Heart right ventricle (tissue), 16 donors: ENCODE measurements around the gene CD163. TPM values are rescaled to one million over a fixed set of nuclear protein-coding genes. Genes with fewer than 3 reads are reported as not detected.

Experiments used
- ATAC-seq, 8 donors: fragments of 200-7000 bp; cut with Tn5 transposase; one replicate each; pipeline ENCODE4 v1.9.1; 2020; ENCODE audit warnings: mild to moderate bottlenecking in 8 of 8, moderate library complexity in 8 of 8, moderate number of reproducible peaks in 1 of 8
- DNase-seq, 2 donors: peaks; one replicate each; pipeline ENCODE4 v3.0.0-alpha.2; 2020
- H3K27ac ChIP-seq, 10 donors: fragments of 200-600 bp; sonication (generic) in 2 of 10; one replicate each; pipeline versions ENCODE4 v1.5.0 to v1.8.0; 2020 to 2022; ENCODE audit warnings: mild to moderate bottlenecking in 3 of 10
- H3K27me3 ChIP-seq, 7 donors: fragments of 200-600 bp; one replicate each; pipeline ENCODE4 v1.8.0; 2021 to 2022; ENCODE audit warnings: mild to moderate bottlenecking in 2 of 7
- H3K36me3 ChIP-seq, 9 donors: fragments of 200-600 bp; sonication (generic) in 1 of 9; one replicate each; pipeline versions ENCODE4 v1.5.0 to v1.8.0; 2020 to 2022; ENCODE audit warnings: mild to moderate bottlenecking in 2 of 9
- H3K4me1 ChIP-seq, 9 donors: fragments of 200-600 bp; sonication (generic) in 1 of 9; one replicate each; pipeline versions ENCODE4 v1.5.0 to v1.8.0; 2020 to 2022; ENCODE audit warnings: mild to moderate bottlenecking in 4 of 9
- H3K4me3 ChIP-seq, 10 donors: fragments of 200-600 bp; sonication (generic) in 2 of 10; one replicate each; pipeline versions ENCODE4 v1.5.0 to v1.8.0; 2020 to 2022; ENCODE audit warnings: mild to moderate bottlenecking in 7 of 10, moderate library complexity in 2 of 10
- H3K9me3 ChIP-seq, 11 donors: fragments of 200-600 bp in 10 of 11; sonication (generic) in 2 of 11; one replicate each; pipeline versions ENCODE4 v1.5.0 to v1.8.0; 2013 to 2022; ENCODE audit warnings: mild to moderate bottlenecking in 2 of 11, control low read depth in 1 of 11, moderate library complexity in 1 of 11
- CTCF ChIP-seq, 9 donors: fragments of 200-600 bp; sonication (generic) in 2 of 9; IDR thresholded peaks; one replicate each; pipeline versions ENCODE4 v1.5.0 to v1.8.0; 2021 to 2022; ENCODE audit warnings: antibody characterized with exemption in 9 of 9, mild to moderate bottlenecking in 5 of 9, moderate library complexity in 1 of 9
- WGBS, 2 donors: extraction: QIAGEN DNeasy Blood & Tissue Kit; methylation state at CpG; one replicate each; pipeline ENCODE4 v1.1.7; 2013; ENCODE audit warnings: inconsistent platforms in 1 of 2; 5-methylcytosine and 5-hydroxymethylcytosine counted together
- intact Hi-C, 10 donors: fragments of 100-400 bp; cut with DNase I; formaldehyde crosslinking; loops; one replicate each; pipeline versions ENCODE4 v1.11.1 to v1.14.2; 2022
- long read RNA-seq, 3 donors: library from polyadenylated mRNA; unstranded; transcript quantifications; one replicate each; pipeline ENCODE4 v2.0.0, GENCODE V29; 2020 to 2021
- polyA plus RNA-seq, 2 donors: library from polyadenylated mRNA; stranded (reverse); fragments of 200-250 nt; gene quantifications; one replicate each; pipeline ENCODE4 v1.2.3, GENCODE V29; 2013
- total RNA-seq, 10 donors: library from RNA; stranded (reverse); fragmentation: NEBNext Ultra II Directional in 3 of 10; extraction: Animal tissue kit (Norgen Biotek cat#: 25700) in 3 of 10; gene quantifications; one replicate each; pipeline versions ENCODE4 v1.2.1 to v1.2.4, GENCODE V29; 2021 to 2023
- donor health status: Arrhythmogenic right ventricular cardiomyopathy.
- donor health status: ischemic (EF 13 %, LVEDD 7.1; RV severe dilation, severe dysfunction).
- donor health status: healthy with polysubstance abuse.
- donor health status: DM: no; HTN: yes; CAD: no.
- donor health status: DM: no; HTN: no; CAD: no.
- donor health status: ischemic (EF 25% LVEDD 6.9; RV normal size, moderate dysfunction).
- donor health status: ischemic (EF 25% LVEDD 5.7; RV mildly dilated, moderate dysfunction).
- donor health status: healthy.
- donor health status: DM: yes; HTN: yes; CAD: no.
- donor health status: Ischemic cardiomyopathy.
- donor health status: ischemic (EF 35%, LVEDD 5.7; RV mildly dilated, moderate dysfunction).
- donor health status: nonischemic (EF 11% LVEDD 7.7; RV severe dilation, severe dysfunction).
- donor health status: DM: yes; HTN: yes; CAD: no.
- donor health status: PGD.
- donor health status: ischemic (EF 29% LVEDD 5.4; RV normal size, mild dysfunction).
- donor health status: nonischemic (EF 23%, LVEDD 6.1; RV moderate dilation, normal function).

CD163 gene
- 100 to 1,000 TPM in 2 of 10 donors, 10 to 100 TPM in 3, 1 to 10 TPM in 5; 4.5 to 184 (median 11.6) TPM for total RNA-seq
- polyA plus RNA-seq, result 10 to 100 TPM; 36.7 to 77.0 TPM
- long read RNA-seq, donor 1, full-length matches to known transcripts, result 21 of 40 reads
- long read RNA-seq, donor 1, partial matches to known transcripts, result 14 of 40 reads
- long read RNA-seq, donor 1, other reads (novel, unspliced or antisense), result 5 of 40 reads
- long read RNA-seq, donor 2, full-length matches to known transcripts, result 12 of 20 reads
- long read RNA-seq, donor 2, partial matches to known transcripts, result 6 of 20 reads
- long read RNA-seq, donor 2, other reads (novel, unspliced or antisense), result 2 of 20 reads
- long read RNA-seq, donor 3, full-length matches to known transcripts, result 7 of 21 reads
- long read RNA-seq, donor 3, partial matches to known transcripts, result 10 of 21 reads
- long read RNA-seq, donor 3, other reads (novel, unspliced or antisense), result 4 of 21 reads

- ATAC-seq (peak in 3 of 8 donors; percentile 37 to 52 (median 46)), DNase-seq (no peak)
- peaks cover 0 to 6% (median 0%) of the 10 kb centered on the region in 9 donors for H3K4me1 ChIP-seq
- no peak for TF ChIP-seq CTCF (IDR thresholded peaks at IDR 0.05)
- peak within 1 kb of the TSS in 3 of 10 donors; percentile 20 to 80 (median 22) for H3K27ac ChIP-seq
- peak within 1 kb of the TSS in 7 of 10 donors; percentile 6 to 46 (median 24) for H3K4me3 ChIP-seq
- intact Hi-C loops, result no loop called here
- H3K27me3 ChIP-seq, result no peaks in the 10 kb centered on the region
- peaks cover 0 to 5% (median 0%) of the 10 kb centered on the region in 9 donors for H3K36me3 ChIP-seq
- H3K9me3 ChIP-seq, result peaks cover 0 to 7% (median 0%) of the 10 kb centered on the region in 11 donors
- 64 to 66% methylated on average over 2 of the region's 2 CpGs for WGBS, 2 donors
These were observed at the start of gene CD163 for GRCh38 chr12:7503686-7504415. TSS of gene CD163 (minus strand) at chr12:7503777. CDS start at chr12:7503690, 87 bp downstream.

- intact Hi-C loops, result no loop called here
- H3K4me3 ChIP-seq, result no peak overlapping the region
- peak in 7 of 8 donors; percentile 41 to 72 (median 66) for ATAC-seq
- DNase-seq, result no peak
- peaks cover 0 to 29% (median 0%) of the 10 kb centered on the region in 9 donors for H3K4me1 ChIP-seq
- no peaks in the 10 kb centered on the region for H3K36me3 ChIP-seq
- H3K9me3 ChIP-seq, result peaks cover 0 to 7% (median 0%) of the 10 kb centered on the region in 11 donors
- no peak for TF ChIP-seq CTCF (IDR thresholded peaks at IDR 0.05)
- peak overlapping the region in 2 of 10 donors; percentile 15 to 84 for H3K27ac ChIP-seq
- H3K27me3 ChIP-seq, result peaks cover 0 to 6% (median 0%) of the 10 kb centered on the region in 7 donors
These were observed 39.2 kb upstream of the CD163 start for GRCh38 chr12:7542813-7543212.

- no peaks in the 10 kb centered on the region for H3K36me3 ChIP-seq
- DNase-seq (no peak), ATAC-seq (no peak)
- no peak for TF ChIP-seq CTCF (IDR thresholded peaks at IDR 0.05)
- peaks cover 0 to 6% (median 0%) of the 10 kb centered on the region in 7 donors for H3K27me3 ChIP-seq
- H3K27ac ChIP-seq, result peak overlapping the region in 1 of 10 donors; percentile 73
- intact Hi-C loops, result no loop called here
- H3K9me3 ChIP-seq, result peaks cover 0 to 7% (median 0%) of the 10 kb centered on the region in 11 donors
- peaks cover 0 to 29% (median 0%) of the 10 kb centered on the region in 9 donors for H3K4me1 ChIP-seq
- 49 to 52% methylated on average over 8 of the region's 8 CpGs for WGBS, 2 donors
- no peak overlapping the region for H3K4me3 ChIP-seq
These were observed 38.5 kb upstream of the CD163 start for GRCh38 chr12:7542046-7542445.

GRCh38 chr12:7514416-7514815 lies 10.8 kb upstream of the CD163 start:
- DNase-seq (no peak), ATAC-seq (no peak)
- no peaks in the 10 kb centered on the region for H3K9me3 ChIP-seq
- no peaks in the 10 kb centered on the region for H3K36me3 ChIP-seq
- peaks cover 0 to 4% (median 0%) of the 10 kb centered on the region in 9 donors for H3K4me1 ChIP-seq
- no peaks in the 10 kb centered on the region for H3K27me3 ChIP-seq
- no peak overlapping the region for H3K4me3 ChIP-seq
- TF ChIP-seq CTCF (IDR thresholded peaks at IDR 0.05), result no peak
- intact Hi-C loops, result no loop called here
- H3K27ac ChIP-seq, result no peak overlapping the region
- 89 to 90% methylated on average over 8 of the region's 8 CpGs for WGBS, 2 donors
